GM21737 (cell line): ENCODE measurements around the gene FAM180B.

Experiments used
- ATAC-seq: cut with Tn5 transposase; IDR thresholded peaks from one replicate; pipeline ENCODE4 v1.9.1; 2021; ENCODE audit warnings: mild to moderate bottlenecking, moderate library complexity; ENCODE audit not compliant: unreplicated experiment

The FAM180B gene

GRCh38 chr11:47566149-47566698 is 20.3 kb upstream of the FAM180B start:
- no peak for ATAC-seq

- no peak for ATAC-seq
Measured at GRCh38 chr11:47569646-47570045, 16.8 kb upstream of the FAM180B start.

- no peak for ATAC-seq
Measured at GRCh38 chr11:47570651-47571356, 15.7 kb upstream of the FAM180B start.

GRCh38 chr11:47571357-47571729 is 15.1 kb upstream of the FAM180B start:
- ATAC-seq = no peak

- no peak for ATAC-seq
Measured at GRCh38 chr11:47571895-47572294, 14.6 kb upstream of the FAM180B start.

GRCh38 chr11:47572715-47573255 is 13.7 kb upstream of the FAM180B start:
- no peak for ATAC-seq

GRCh38 chr11:47573321-47573720 is 13.2 kb upstream of the FAM180B start:
- no peak for ATAC-seq

- ATAC-seq = no peak
Measured at GRCh38 chr11:47577460-47578041, 8.9 kb upstream of the FAM180B start.

GRCh38 chr11:47578524-47579494 is 7.7 kb upstream of the FAM180B start, which contains the start of the genes KBTBD4 and NDUFS3:
KBTBD4 (minus strand) TSS chr11:47578970; CDS start chr11:47578951, 19 bp downstream.
NDUFS3 (plus strand) TSS chr11:47579074; CDS start chr11:47579092, 18 bp downstream.
- peak; percentile 90 for ATAC-seq

GRCh38 chr11:47583844-47584243 is 2.6 kb upstream of the FAM180B start:
- no peak for ATAC-seq

GRCh38 chr11:47587039-47587716 is 700 bp downstream of the FAM180B start:
- ATAC-seq = no peak

- no peak for ATAC-seq
Measured at GRCh38 chr11:47587723-47588326, 1.3 kb downstream of the FAM180B start.

GRCh38 chr11:47589118-47589517 is 2.6 kb downstream of the FAM180B start:
- ATAC-seq = no peak

- no peak for ATAC-seq
Measured at GRCh38 chr11:47589584-47589976, 3.1 kb downstream of the FAM180B start.

- ATAC-seq = no peak
Measured at GRCh38 chr11:47589977-47590861, 3.7 kb downstream of the FAM180B start.

- no peak for ATAC-seq
Measured at GRCh38 chr11:47591764-47592163, 5.3 kb downstream of the FAM180B start.

- no peak for ATAC-seq
Measured at GRCh38 chr11:47592251-47592650, 5.8 kb downstream of the FAM180B start.

GRCh38 chr11:47592970-47593369 is 6.5 kb downstream of the FAM180B start:
- no peak for ATAC-seq

- no peak for ATAC-seq
Measured at GRCh38 chr11:47593492-47593933, 7.0 kb downstream of the FAM180B start.
